Fibroblast of mammary gland (primary cell): ENCODE measurements around the gene TAF1.

Source experiments
- DNase-seq: peaks from one replicate; pipeline ENCODE4 v3.0.0-alpha.2; 2010; ENCODE audit warnings: low read depth
- H3K4me3 ChIP-seq: 2 replicates; pipeline ENCODE4 v1.5.1; 2011; ENCODE audit warnings: low read depth, mild to moderate bottlenecking, low read length, moderate library complexity; ENCODE audit not compliant: control insufficient read depth
- TF ChIP-seq, protein P1 (sequence below): conservative IDR thresholded peaks from 2 replicates; pipeline ENCODE4 v1.5.1; 2011; ENCODE audit warnings: low read depth, low read length, inconsistent platforms; ENCODE audit not compliant: control insufficient read depth, insufficient read depth

Gene TAF1

GRCh38 chrX:71464968-71465367 lies 98.8 kb downstream of the TAF1 start:
- TF ChIP-seq, protein P1, sequence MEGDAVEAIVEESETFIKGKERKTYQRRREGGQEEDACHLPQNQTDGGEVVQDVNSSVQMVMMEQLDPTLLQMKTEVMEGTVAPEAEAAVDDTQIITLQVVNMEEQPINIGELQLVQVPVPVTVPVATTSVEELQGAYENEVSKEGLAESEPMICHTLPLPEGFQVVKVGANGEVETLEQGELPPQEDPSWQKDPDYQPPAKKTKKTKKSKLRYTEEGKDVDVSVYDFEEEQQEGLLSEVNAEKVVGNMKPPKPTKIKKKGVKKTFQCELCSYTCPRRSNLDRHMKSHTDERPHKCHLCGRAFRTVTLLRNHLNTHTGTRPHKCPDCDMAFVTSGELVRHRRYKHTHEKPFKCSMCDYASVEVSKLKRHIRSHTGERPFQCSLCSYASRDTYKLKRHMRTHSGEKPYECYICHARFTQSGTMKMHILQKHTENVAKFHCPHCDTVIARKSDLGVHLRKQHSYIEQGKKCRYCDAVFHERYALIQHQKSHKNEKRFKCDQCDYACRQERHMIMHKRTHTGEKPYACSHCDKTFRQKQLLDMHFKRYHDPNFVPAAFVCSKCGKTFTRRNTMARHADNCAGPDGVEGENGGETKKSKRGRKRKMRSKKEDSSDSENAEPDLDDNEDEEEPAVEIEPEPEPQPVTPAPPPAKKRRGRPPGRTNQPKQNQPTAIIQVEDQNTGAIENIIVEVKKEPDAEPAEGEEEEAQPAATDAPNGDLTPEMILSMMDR, result no peak
- no peak overlapping the region for H3K4me3 ChIP-seq
- DNase-seq, result no peak

GRCh38 chrX:71466979-71467523 lies 100.9 kb downstream of the TAF1 start:
- no peak overlapping the region for H3K4me3 ChIP-seq
- TF ChIP-seq, protein P1, result no peak
- DNase-seq, result no peak

DNA sequence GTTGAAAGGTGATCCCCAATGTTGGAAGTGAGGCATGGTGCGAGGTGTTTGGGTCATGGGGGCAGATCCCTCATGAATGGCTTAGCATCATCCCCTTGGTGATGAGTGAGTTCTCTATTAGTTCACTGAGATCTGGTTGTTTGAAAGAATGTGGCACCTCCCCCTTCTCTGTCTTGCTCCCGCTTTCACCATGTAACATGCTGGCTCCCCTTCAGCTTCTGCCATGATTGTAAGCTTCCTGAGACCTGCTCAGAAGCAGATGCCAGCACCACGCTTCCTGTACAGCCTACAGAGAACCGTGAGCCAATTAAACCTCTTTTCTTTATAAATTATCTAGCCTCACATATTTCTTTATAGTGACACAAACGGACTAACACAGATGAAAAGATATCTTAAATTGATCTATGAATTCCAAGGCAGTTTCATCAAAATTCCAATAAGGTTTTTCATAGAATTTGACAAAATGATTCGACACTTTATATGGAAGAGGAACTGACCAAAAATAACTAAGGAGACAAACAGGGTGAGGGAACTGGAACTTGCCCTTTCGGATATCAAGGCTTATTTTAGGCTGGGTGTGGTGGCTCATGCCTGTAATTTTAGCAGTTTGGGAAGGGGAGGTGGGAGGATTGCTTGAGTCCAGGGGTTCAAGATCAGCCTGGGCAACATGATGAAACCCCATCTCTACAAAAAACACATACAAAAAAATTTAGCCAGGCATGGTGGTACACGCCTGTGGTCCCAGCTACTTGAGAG lies 109.8 kb downstream of the TAF1 start:
- DNase-seq, result no peak
- TF ChIP-seq, protein P1, result no peak
- H3K4me3 ChIP-seq, result no peak overlapping the region

GRCh38 chrX:71482228-71482958 lies 116.2 kb downstream of the TAF1 start:
- TF ChIP-seq, protein P1, result no peak
- DNase-seq, result no peak
- H3K4me3 ChIP-seq, result no peak overlapping the region

- no peak overlapping the region for H3K4me3 ChIP-seq
- no peak for DNase-seq
- TF ChIP-seq, protein P1, result no peak
Measured at GRCh38 chrX:71487814-71488213, 121.7 kb downstream of the TAF1 start.

DNA sequence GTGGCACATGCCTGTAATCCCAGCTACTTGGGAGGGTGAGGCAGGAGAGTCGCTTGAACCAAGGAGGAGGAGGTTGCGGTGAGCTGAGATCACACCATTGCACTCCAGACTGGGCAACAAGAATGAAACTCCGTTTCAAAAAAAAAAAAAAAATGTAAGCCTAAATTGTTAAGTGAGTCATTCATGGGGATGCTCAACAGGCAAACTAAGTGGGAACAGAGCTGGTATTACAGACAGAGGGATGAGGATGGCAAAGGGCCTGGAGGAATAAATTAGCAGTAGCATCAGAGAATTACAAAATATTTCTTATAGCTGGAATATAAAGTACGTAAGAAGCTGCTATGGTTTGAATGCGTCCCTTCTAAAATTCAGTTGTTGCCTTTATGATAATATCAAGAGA lies 123.4 kb downstream of the TAF1 start:
- DNase-seq, result peak; percentile 34
- H3K4me3 ChIP-seq, result no peak overlapping the region
- TF ChIP-seq, protein P1, result no peak
